Choroid plexus epithelial cell (primary cell): ENCODE data around the gene RIOK3.

ENCODE experiments used
- DNase-seq: peaks from one replicate; pipeline ENCODE4 v3.0.0-alpha.2; 2010; ENCODE audit warnings: low read depth
- H3K4me3 ChIP-seq: 2 replicates; pipeline ENCODE4 v1.5.1; 2011; ENCODE audit warnings: low read depth, mild to moderate bottlenecking, control low read depth, low read length, moderate library complexity
- TF ChIP-seq, protein P1 (sequence below): conservative IDR thresholded peaks from 2 replicates; pipeline ENCODE4 v1.5.1; 2011; ENCODE audit warnings: low read depth, mild to moderate bottlenecking, control low read depth, inconsistent platforms, low read length, moderate library complexity

Gene RIOK3

DNA sequence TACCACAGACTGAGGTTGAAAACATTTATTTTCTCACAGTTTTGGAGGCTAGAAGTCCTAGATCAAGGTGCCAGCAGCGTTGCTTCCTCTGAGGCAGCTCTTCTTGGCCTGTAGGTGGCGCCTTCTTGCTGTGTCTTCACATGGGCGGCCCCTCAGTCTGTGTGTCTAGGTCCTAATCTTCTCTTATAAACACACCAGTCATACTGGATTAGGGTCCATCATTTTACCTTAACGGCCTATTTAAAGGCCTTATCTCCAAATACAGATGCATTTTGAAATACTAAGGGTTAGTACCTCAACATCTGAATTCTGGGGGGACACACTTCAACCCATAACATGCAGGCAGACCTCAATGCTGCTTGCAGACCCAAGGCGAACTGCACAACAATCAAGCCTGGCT, 45.8 kb downstream of the RIOK3 start:
- peak; percentile 90 for DNase-seq
- TF ChIP-seq, protein P1, sequence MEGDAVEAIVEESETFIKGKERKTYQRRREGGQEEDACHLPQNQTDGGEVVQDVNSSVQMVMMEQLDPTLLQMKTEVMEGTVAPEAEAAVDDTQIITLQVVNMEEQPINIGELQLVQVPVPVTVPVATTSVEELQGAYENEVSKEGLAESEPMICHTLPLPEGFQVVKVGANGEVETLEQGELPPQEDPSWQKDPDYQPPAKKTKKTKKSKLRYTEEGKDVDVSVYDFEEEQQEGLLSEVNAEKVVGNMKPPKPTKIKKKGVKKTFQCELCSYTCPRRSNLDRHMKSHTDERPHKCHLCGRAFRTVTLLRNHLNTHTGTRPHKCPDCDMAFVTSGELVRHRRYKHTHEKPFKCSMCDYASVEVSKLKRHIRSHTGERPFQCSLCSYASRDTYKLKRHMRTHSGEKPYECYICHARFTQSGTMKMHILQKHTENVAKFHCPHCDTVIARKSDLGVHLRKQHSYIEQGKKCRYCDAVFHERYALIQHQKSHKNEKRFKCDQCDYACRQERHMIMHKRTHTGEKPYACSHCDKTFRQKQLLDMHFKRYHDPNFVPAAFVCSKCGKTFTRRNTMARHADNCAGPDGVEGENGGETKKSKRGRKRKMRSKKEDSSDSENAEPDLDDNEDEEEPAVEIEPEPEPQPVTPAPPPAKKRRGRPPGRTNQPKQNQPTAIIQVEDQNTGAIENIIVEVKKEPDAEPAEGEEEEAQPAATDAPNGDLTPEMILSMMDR = peak; percentile 98
- H3K4me3 ChIP-seq = no peak overlapping the region

DNA sequence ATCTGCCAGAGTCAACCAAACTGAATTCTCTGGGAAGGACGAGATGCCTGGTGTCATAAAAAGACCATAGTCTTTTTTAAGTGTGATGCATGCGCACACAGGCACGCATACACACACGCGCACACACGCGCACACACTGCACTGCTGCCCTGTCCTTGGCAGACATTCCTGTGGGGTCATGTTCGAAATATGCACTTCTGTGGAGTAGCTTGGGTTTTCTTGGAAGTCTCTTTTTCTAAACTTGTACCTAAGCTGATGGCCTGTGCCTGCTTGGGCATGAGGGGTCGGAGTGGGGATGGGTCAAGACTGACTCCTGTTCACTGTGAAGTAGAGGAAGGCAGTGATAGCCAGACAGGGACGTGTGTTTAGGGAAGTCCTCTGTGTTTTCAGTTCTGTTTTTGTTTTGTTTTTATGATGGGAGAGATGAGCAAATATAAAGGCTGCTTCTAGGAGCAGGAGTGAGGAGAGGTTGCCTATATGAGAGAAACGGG, 46.2 kb downstream of the RIOK3 start:
- TF ChIP-seq, protein P1 = no peak
- no peak for DNase-seq
- no peak overlapping the region for H3K4me3 ChIP-seq

DNA sequence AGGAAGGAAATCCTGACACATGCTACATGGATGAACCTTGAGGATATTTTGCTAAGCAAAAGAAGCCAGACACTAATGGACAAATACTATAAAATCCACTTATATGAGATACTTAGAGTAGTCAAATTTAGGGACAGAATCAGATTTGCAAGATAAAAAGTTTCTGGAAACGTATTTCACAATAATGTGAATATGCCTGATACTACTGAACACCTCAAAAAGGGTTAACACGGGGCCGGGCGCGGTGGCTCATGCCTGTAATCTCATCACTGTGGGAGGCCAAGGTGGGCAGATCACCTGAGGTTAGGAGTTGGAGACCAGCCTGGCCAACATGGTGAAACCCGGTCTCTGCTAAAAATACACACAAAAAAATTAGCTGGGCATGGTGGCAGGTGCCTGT, 48.5 kb downstream of the RIOK3 start:
- H3K4me3 ChIP-seq = no peak overlapping the region
- TF ChIP-seq, protein P1 = no peak
- no peak for DNase-seq

DNA sequence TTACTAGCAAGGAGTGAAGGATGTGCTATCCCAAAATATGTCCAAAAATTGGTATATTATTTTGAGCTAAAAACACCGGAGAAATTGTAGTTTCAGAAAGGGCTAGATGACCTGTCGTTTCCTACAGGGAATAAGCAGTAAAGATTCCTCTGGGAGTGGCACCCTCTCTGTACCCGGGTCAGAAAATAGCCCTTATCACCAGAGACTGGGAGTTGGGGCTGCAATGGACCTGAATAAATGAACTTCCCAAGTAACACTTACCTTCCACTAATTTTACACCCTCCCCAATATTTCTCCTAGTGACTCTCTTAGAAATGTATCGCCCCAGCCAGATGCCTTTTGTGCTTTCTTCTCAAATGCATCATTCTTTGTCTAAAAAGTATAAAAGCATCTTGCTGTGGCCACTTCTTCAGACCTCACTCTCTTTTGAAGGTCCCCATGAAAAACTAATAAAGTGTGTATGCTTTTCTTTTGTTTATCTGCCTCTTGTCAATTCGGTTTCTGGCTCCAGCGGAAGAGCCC, 49.5 kb downstream of the RIOK3 start:
- peak overlapping the region; percentile 78 for H3K4me3 ChIP-seq
- TF ChIP-seq, protein P1 = no peak
- no peak for DNase-seq

DNA sequence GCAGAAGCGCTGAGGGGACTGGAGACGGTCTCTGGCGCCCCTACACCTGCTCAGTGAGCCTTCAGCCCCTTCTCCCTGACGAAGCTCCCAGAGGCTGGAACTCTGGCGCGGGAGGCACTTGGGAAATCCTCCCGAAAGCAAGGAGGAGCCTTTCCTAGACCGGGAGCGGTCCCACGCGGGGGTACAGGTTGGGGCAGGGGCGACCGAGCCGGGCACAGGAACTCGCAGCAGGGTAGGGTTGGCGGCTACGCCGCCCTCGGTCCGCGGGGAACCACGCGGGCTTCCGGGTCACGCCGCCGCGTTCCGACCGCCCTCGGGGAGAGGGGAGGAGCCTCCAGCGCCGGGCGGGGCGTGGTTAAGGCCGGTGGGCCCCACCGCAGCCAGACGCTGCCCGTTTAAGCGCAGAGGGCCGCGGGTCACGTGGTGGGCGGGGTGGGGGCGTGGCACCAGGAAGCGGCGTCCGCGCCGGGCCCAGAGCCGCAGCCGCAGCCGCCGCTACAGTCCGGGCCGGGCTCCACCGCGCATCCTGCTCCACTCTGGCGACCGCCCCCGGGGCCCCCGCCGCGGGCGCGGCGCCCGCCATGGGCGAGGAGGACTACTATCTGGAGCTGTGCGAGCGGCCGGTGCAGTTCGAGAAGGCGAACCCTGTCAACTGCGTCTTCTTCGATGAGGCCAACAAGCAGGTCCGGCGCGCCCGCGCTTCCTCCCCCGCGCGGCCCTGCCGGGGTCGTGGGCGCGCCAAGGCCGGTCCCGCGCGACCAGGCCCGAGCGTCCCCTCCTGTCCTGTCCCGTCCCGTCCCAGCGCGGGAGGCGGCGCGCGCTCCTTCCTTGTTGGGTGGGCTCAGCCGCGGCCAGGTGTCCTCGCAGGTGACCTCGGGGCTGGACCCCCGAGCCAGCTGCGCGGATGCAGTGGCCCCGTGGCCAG, 50.2 kb downstream of the RIOK3 start, which contains the start of gene RMC1:
TSS of gene RMC1 (plus strand) at position 474 of the 925 bp plus-strand sequence. CDS start at position 582, 108 bp downstream.
- TF ChIP-seq, protein P1 = no peak
- peak; percentile 94 for DNase-seq
- H3K4me3 ChIP-seq = peak within 1 kb of the TSS; percentile 78

DNA sequence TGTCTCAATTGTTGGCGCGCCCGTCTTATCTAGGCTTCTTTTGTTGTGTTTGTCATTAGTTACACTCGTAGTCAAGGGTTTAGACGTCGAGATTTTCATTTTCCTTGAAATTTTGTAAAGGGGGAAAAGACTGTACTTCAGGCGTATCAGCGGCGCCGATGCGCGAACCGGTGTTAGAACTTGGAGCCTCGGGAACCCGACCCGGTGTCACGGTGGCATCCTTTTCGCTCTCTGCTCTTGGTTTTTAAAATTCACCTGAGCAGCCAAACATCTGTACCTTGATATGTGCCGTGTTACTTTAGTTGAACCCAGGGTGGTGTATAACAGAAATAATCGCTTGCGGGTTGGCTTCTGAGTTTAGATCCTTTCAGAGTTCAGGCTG, 50.9 kb downstream of the RIOK3 start:
- DNase-seq = no peak

More for the DNA sequence above, 50.9 kb downstream of the RIOK3 start:
- TF ChIP-seq, protein P1 = no peak
- H3K4me3 ChIP-seq = peak overlapping the region; percentile 71
